Measurements from ENCODE around the gene ZNF30.
"Not testable (repeated sequence)": the region's sequence is repeated elsewhere in the genome, so short reads cannot be mapped to it uniquely, and the experiment has no call there.

Gene ZNF30

GRCh38 chr19:34985249-34986022, 58.7 kb downstream of the ZNF30 start:
- no peak for DNase-seq

- DNase-seq = no peak
Measured at GRCh38 chr19:34988119-34988518, 61.4 kb downstream of the ZNF30 start.

- DNase-seq = no peak
Measured at GRCh38 chr19:34989298-34989697, 62.6 kb downstream of the ZNF30 start.

GRCh38 chr19:34990578-34991192, 64.0 kb downstream of the ZNF30 start:
- DNase-seq = no peak

GRCh38 chr19:34991542-34992333, 65.0 kb downstream of the ZNF30 start:
- DNase-seq = no peak

GRCh38 chr19:34992582-34992981, 65.9 kb downstream of the ZNF30 start:
- DNase-seq = not testable (repeated sequence)

- no peak for DNase-seq
Measured at GRCh38 chr19:34994286-34994642, 67.6 kb downstream of the ZNF30 start.
